ENCODE data around the gene MTRFR.
"Not testable (repeated sequence)": the region's sequence is repeated elsewhere in the genome, so short reads cannot be mapped to it uniquely, and the experiment has no call there.

Gene MTRFR

GRCh38 chr12:123232807-123233504, at the start of gene MTRFR, which contains the start of gene MPHOSPH9:
TSS of gene MTRFR (plus strand) at chr12:123233436. CDS start at chr12:123253675, 20,239 bp downstream.
TSS of gene MPHOSPH9 (minus strand) at chr12:123233141. CDS start at chr12:123230364, 2,777 bp downstream.
- peak; percentile 99 for DNase-seq

- DNase-seq, result no peak
Observed at GRCh38 chr12:123187637-123188036, 45.6 kb upstream of the MTRFR start.

GRCh38 chr12:123199936-123200335, 33.3 kb upstream of the MTRFR start:
- no peak for DNase-seq

- no peak for DNase-seq
Observed at GRCh38 chr12:123200414-123200813, 32.8 kb upstream of the MTRFR start.

- DNase-seq, result not testable (repeated sequence)
Observed at GRCh38 chr12:123206794-123207193, 26.4 kb upstream of the MTRFR start.

GRCh38 chr12:123207815-123208214, 25.4 kb upstream of the MTRFR start:
- not testable (repeated sequence) for DNase-seq

DNA sequence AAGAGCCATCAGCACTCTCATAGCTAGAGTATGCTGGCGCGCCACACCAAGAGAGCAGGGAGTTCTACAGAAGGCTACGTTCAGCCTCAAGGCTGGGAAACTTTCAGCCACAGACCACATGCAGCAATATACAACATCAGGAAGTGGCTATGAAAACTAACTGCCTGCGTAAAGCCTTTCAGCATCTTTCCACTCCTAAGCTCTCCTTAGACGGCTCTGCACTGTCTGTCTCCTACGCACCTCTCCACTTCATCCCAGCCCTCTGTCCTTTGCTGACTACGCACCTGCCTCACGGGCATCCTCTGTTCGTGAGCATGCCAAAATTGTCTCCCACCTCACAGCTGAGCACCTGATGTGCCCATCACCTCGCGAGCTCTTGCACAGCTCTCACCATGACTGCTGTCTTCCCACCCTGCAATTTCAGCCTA, 10.0 kb upstream of the MTRFR start:
- no peak for DNase-seq

- DNase-seq, result no peak
Observed at GRCh38 chr12:123225443-123225842, 7.8 kb upstream of the MTRFR start.

DNA sequence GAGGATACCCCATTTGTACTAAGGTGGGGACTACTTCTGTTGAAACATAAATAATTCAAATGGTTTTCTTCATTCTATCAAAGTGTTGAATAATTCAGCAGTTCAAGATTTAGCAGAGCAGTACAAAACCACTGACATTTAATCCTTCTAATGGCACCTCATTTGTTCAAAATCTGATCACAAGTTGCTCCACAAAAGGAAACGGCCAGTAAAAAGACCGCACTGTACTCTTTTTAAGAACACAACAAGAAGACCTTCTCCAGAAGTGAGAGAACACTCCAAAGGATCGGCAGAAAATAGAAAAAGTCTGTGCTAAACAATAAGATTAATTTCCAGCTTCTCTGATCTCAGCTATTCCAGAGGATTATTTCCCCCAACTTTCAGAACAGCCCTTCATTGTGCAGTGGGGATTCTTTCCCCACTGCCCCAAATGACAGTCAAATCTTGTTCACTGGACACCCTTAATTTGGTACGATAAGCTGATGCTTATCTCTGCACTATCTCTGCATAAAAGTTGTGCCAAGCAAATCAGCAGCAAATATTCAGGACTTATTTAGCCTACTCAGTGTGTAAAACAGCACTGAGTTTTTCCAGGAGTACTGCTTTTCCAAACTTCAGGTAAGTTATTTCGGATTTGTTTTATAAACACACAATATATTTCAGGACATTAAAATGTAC, 5.5 kb upstream of the MTRFR start:
- no peak for DNase-seq

DNA sequence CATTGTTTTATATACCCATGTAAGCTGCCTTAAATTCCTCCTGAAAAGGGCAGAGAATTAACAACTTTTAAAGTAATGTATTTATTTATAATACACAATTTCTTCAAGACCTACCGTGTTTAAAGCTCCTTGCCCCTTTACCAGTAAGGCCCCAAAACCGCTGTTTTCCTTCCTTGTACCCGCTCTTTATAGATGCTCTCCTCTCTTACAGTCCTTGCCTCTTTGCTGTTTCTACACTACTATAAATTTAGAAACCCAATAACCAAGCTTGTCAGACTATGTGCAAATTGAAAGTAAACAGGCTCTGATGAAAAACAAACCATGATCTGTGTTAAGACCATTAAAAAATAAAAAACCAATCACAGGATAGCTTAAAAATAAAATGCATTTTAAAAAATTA, 4.2 kb upstream of the MTRFR start:
- no peak for DNase-seq

- no peak for DNase-seq
Observed at GRCh38 chr12:123231931-123232330, 1.3 kb upstream of the MTRFR start.

- no peak for DNase-seq
Observed at GRCh38 chr12:123232472-123232806, 797 bp upstream of the MTRFR start.

DNA sequence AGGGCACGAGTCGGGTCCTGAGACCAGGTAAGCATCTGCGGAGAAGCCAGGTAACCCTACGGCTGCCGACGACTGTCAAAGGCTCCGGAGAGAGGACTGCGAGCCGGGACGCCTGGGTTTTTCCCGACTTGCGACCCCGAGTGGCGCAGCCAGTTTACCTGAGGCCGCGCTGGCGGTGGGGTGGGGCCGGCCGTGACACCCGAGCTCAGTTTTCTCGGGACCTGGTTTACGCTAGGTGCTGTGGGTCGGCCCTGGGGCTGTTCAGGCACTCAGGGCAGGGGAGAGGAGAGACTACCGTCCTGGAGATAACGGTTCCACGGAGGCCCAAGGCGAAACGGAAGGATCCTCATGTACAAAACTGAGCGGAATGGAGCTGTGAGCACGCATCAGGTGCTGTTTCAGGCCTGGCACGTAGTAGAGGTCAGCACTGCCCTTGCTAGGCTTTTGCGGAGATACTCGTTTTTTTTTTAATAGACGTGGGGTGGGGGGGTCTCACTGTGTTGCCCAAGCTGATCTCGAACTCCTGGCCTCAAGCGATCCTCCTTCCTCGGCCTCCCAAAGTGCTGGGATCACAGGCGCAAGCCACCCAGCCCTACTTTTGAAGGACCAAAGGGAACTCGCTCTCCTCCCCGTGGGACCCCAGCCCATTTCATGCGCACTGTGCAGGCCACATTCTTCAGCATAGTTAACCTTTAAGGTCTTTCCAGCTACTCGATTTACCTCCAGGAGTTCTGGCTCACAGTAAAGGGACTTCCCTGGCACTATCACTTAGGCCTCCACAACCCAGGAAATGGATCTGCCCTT, 471 bp downstream of the MTRFR start:
- no peak for DNase-seq

- DNase-seq, result no peak
Observed at GRCh38 chr12:123237646-123238329, 4.6 kb downstream of the MTRFR start.

DNA sequence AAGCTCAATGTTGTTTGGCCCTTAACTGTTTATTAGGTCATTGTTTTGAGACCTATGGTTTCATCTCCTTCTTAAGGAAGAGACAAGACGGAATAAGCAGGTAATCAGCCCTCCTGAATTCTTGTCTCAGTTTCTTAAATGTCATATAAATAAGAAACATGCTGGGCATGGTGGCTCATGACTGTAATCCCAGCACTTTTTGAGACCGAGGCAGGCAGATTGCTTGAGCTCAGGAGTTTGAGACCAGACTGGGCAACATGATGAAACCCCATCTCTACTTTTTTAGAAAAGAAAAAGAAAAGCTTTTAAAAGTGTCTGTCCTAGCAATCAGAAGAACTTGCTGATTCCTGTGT, 5.1 kb downstream of the MTRFR start:
- no peak for DNase-seq

DNA sequence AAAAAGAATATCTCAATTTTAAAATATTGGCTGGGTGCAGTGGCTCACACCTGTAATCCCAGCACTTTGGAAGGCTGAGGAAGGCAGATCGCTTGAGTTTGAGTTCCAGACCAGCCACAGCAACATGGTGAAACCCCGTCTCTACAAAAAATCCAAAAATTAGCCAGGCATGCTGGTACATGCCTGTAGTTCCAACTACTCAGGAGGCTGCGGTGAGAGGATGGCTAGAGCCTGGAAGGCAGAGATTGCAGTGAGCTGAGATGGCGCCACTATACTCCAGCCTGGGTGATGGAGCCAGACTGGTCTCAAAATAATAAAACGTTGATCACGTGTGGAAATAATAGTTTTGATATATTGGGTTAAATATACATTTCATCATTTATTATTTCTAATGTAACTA, 5.7 kb downstream of the MTRFR start:
- DNase-seq, result no peak

DNA sequence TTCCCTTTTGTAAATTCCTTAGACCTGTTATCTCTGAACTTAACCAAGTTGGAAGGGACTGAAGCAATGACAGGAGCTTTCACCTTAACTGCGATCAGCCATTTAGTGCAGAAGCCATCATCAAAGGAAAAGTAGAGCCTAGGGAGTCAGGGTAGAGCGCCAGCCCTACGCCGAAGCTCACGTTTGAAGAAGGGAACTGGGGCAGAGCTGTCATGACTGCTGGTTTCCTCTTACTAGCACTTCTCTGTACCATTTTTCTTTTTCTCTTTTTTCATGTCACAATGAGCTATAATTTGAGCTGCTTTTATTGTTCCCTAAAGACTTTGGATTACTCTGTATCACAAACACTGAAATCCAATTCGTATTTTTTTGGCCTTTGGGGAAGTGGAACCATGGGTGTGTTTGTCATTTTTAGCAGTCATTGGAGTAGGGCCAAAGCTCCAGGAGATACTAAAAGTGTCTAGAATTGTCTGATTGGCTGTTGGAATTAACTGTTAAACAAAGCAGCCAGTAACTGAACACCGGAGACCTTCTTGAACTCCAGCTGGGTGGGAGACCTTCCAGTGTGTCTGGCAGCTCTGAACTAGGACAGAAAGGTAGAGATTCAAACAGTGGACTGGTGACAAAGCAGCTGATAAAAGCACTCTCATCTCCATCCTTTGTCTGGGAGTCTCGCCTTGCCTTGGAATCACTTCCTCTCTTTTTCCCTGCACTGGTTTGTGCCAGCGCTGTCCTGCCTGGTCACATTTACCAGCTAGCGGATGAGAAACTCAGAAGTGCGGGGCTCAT, 9.1 kb downstream of the MTRFR start:
- peak; percentile 51 for DNase-seq

GRCh38 chr12:123243671-123244262, 10.5 kb downstream of the MTRFR start:
- no peak for DNase-seq

GRCh38 chr12:123245678-123246077, 12.4 kb downstream of the MTRFR start:
- DNase-seq, result no peak

DNA sequence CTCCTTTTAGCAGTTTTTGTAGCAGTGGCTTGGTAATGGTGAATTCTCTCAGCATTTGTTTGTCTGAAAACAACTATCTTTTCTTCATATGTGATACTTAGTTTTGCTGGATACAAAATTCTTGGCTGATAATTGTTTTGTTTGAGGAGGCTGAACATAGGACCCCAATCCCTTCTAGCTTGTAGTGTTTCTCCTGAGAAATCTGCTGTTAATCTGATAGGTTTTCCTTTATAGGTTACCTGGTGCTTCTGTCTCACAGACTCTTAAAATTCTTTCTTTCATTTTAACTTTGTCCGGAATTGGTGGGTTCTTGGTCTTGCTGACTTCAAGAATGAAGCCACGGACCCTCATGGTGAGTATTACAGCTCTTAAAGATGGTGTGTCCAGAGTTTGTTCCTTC, 14.9 kb downstream of the MTRFR start:
- DNase-seq, result not testable (repeated sequence)

DNA sequence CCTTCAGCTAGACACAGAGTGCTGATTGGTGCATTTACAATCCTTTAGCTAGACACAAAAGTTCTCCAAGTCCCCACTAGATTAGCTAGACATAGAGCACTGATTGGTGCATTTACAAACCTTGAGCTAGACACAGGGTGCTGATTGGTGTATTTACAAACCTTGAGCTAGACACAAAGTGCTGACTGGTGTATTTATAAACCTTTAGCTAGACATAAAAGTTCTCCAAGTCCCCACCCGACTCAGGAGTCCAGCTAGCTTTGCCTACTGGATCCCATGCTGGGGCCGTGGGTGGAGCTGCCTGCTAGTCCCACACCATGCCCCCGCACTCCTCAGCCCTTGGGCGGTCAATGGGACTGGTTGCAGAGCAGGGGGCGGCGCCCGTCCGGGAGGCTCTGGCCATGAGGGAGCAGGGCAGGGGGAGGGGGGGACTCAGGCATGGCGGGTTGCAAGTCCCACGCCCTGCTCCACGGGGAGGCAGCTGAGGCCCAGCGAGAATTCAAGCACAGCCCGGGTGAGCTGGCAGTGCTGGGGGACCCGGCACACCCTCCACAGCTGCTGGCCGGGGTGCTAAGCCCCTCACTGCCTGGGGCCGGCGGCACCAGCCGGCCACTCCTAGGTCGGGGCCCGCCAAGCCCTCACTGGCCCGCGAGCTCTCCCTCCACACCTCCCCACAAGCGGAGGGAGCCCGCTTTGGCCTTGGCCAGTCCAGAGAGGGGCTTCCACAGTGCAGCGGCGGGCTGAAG, 15.9 kb downstream of the MTRFR start:
- not testable (repeated sequence) for DNase-seq
